Mesendoderm (in vitro differentiated cells): Measurements from ENCODE around the gene SH2D7.

Experiments used
- DNase-seq: peaks from one replicate; pipeline ENCODE4 v3.0.0; 2013
- H2AK5ac ChIP-seq: 2 replicates; pipeline ENCODE4 v1.6.1; 2013; ENCODE audit warnings: low read length, inconsistent platforms
- H2BK120ac ChIP-seq: 2 replicates; pipeline ENCODE4 v1.6.1; 2013; ENCODE audit warnings: low read depth, mild to moderate bottlenecking, low read length, moderate library complexity, mixed read lengths
- H2BK15ac ChIP-seq: replicated peaks from 2 replicates; pipeline ENCODE4 v1.6.1; 2013; ENCODE audit warnings: low read depth, mild to moderate bottlenecking, moderate library complexity
- H2BK5ac ChIP-seq: 2 replicates; pipeline ENCODE4 v1.6.1; 2013; ENCODE audit warnings: low read length, inconsistent platforms
- H3K18ac ChIP-seq: 2 replicates; pipeline ENCODE4 v1.6.1; 2013; ENCODE audit warnings: mild to moderate bottlenecking, low read length, mixed read lengths
- H3K23ac ChIP-seq: one replicate; pipeline ENCODE4 v1.6.1; 2013; ENCODE audit warnings: low read length
- H3K27ac ChIP-seq: 2 replicates; pipeline ENCODE4 v1.5.1; 2013; ENCODE audit warnings: low read depth, mild to moderate bottlenecking, inconsistent platforms, low read length, moderate library complexity
- H3K27me3 ChIP-seq: 2 replicates; pipeline ENCODE4 v1.6.1; 2013; ENCODE audit warnings: low read length, control low read depth, mild to moderate bottlenecking, inconsistent platforms; ENCODE audit not compliant: insufficient read depth, poor library complexity
- H3K36me3 ChIP-seq: 2 replicates; pipeline ENCODE4 v1.6.1; 2013; ENCODE audit warnings: low read length, inconsistent platforms; ENCODE audit not compliant: control insufficient read depth, insufficient read depth
- H3K4ac ChIP-seq: one replicate; pipeline ENCODE4 v1.6.1; 2013; ENCODE audit warnings: low read depth, mild to moderate bottlenecking, low read length, moderate library complexity
- H3K4me1 ChIP-seq: 2 replicates; pipeline ENCODE4 v1.6.1; 2013; ENCODE audit warnings: low read depth, low read length, inconsistent platforms; ENCODE audit not compliant: control insufficient read depth
- H3K4me2 ChIP-seq: 2 replicates; pipeline ENCODE4 v1.6.1; 2013; ENCODE audit warnings: low read length
- H3K4me3 ChIP-seq: 2 replicates; pipeline ENCODE4 v1.5.1; 2013; ENCODE audit warnings: mild to moderate bottlenecking, low read length
- H3K56ac ChIP-seq: one replicate; pipeline ENCODE4 v1.6.1; 2013; ENCODE audit warnings: low read length
- H3K79me1 ChIP-seq: 2 replicates; pipeline ENCODE4 v1.6.1; 2013; ENCODE audit warnings: low read length, inconsistent platforms
- H3K79me2 ChIP-seq: 2 replicates; pipeline ENCODE4 v1.6.1; 2013; ENCODE audit warnings: mild to moderate bottlenecking, low read length; ENCODE audit not compliant: control insufficient read depth, insufficient read depth
- H3K9ac ChIP-seq: 2 replicates; pipeline ENCODE4 v1.6.1; 2013; ENCODE audit warnings: low read length, inconsistent platforms
- H4K5ac ChIP-seq: one replicate; pipeline ENCODE4 v1.6.1; 2013; ENCODE audit warnings: low read length
- H4K8ac ChIP-seq: one replicate; pipeline ENCODE4 v1.6.1; 2013; ENCODE audit warnings: low read depth, mild to moderate bottlenecking, control low read depth, low read length, moderate library complexity
- WGBS: extraction: QIAGEN DNeasy Blood & Tissue Kit; methylation state at CpG from one replicate; pipeline ENCODE4 v1.1.7; 2013; ENCODE audit warnings: low lambda C conversion rate, missing lambda C conversion rate; ENCODE audit not compliant: insufficient coverage; ENCODE audit errors: extremely low coverage; 5-methylcytosine and 5-hydroxymethylcytosine counted together

The SH2D7 gene

GRCh38 chr15:78108300-78109084 is 16.1 kb downstream of the SH2D7 start:
- Histone ChIP-seq H3K27me3 (no peaks in the 10 kb centered on the region), H3K4me3 (no peak overlapping the region), H4K5ac (no peak overlapping the region), H3K79me2 (no peaks in the 10 kb centered on the region), H2BK15ac (no peak overlapping the region), H4K8ac (no peak overlapping the region), H3K23ac (no peak overlapping the region), H2BK120ac (no peak overlapping the region), H3K56ac (no peak overlapping the region), H3K18ac (no peak overlapping the region), H3K79me1 (no peaks in the 10 kb centered on the region), H2AK5ac (no peak overlapping the region), H3K4ac (no peak overlapping the region), H3K9ac (no peak overlapping the region), H2BK5ac (no peak overlapping the region), H3K36me3 (no peaks in the 10 kb centered on the region), H3K4me1 (no peaks in the 10 kb centered on the region), H3K27ac (no peak overlapping the region), H3K4me2 (no peak overlapping the region)
- no CpG with 5 or more reads among the region's 11 CpGs for WGBS
- peak; percentile 93 for DNase-seq

GRCh38 chr15:78109156-78109555 is 16.8 kb downstream of the SH2D7 start:
- no peaks in the 10 kb centered on the region for H3K79me1 ChIP-seq
- no peak overlapping the region for H3K18ac ChIP-seq
- H3K4me1 ChIP-seq: no peaks in the 10 kb centered on the region
- no peak overlapping the region for H2BK15ac ChIP-seq
- no peak overlapping the region for H3K9ac ChIP-seq
- no peak overlapping the region for H2BK5ac ChIP-seq
- H2AK5ac ChIP-seq: no peak overlapping the region
- H3K4me3 ChIP-seq: no peak overlapping the region
- no peaks in the 10 kb centered on the region for H3K27me3 ChIP-seq
- no CpG with 5 or more reads among the region's 12 CpGs for WGBS
- H3K23ac ChIP-seq: no peak overlapping the region
- no peak overlapping the region for H2BK120ac ChIP-seq
- no peak overlapping the region for H3K4me2 ChIP-seq
- no peak for DNase-seq
- H4K5ac ChIP-seq: no peak overlapping the region
- H3K27ac ChIP-seq: no peak overlapping the region
- no peak overlapping the region for H3K56ac ChIP-seq
- H3K36me3 ChIP-seq: no peaks in the 10 kb centered on the region
- H3K4ac ChIP-seq: no peak overlapping the region
- H3K79me2 ChIP-seq: no peaks in the 10 kb centered on the region
- no peak overlapping the region for H4K8ac ChIP-seq

GRCh38 chr15:78110096-78110495 is 17.7 kb downstream of the SH2D7 start:
- no peak overlapping the region for H3K56ac ChIP-seq
- H3K36me3 ChIP-seq: no peaks in the 10 kb centered on the region
- no peak overlapping the region for H3K4me3 ChIP-seq
- no peak for DNase-seq
- no peak overlapping the region for H2BK15ac ChIP-seq
- H3K79me2 ChIP-seq: no peaks in the 10 kb centered on the region
- H2AK5ac ChIP-seq: no peak overlapping the region
- no peak overlapping the region for H3K23ac ChIP-seq
- no peak overlapping the region for H2BK120ac ChIP-seq
- H4K8ac ChIP-seq: no peak overlapping the region
- no peak overlapping the region for H3K4me2 ChIP-seq
- WGBS: no CpG with 5 or more reads among the region's 6 CpGs
- H3K79me1 ChIP-seq: no peaks in the 10 kb centered on the region
- H2BK5ac ChIP-seq: no peak overlapping the region
- no peak overlapping the region for H4K5ac ChIP-seq
- no peak overlapping the region for H3K4ac ChIP-seq
- no peak overlapping the region for H3K18ac ChIP-seq
- no peak overlapping the region for H3K9ac ChIP-seq
- H3K27ac ChIP-seq: no peak overlapping the region
- no peaks in the 10 kb centered on the region for H3K4me1 ChIP-seq
- no peaks in the 10 kb centered on the region for H3K27me3 ChIP-seq

GRCh38 chr15:78110916-78111475 is 18.6 kb downstream of the SH2D7 start:
- Histone ChIP-seq H3K4me3 (no peak overlapping the region), H3K27ac (no peak overlapping the region), H4K8ac (no peak overlapping the region), H2BK15ac (no peak overlapping the region), H3K4ac (no peak overlapping the region), H3K4me2 (no peak overlapping the region), H3K18ac (no peak overlapping the region), H3K9ac (no peak overlapping the region), H2BK120ac (no peak overlapping the region), H4K5ac (no peak overlapping the region), H3K4me1 (no peaks in the 10 kb centered on the region), H3K23ac (no peak overlapping the region), H3K79me1 (no peaks in the 10 kb centered on the region), H3K79me2 (no peaks in the 10 kb centered on the region), H2AK5ac (no peak overlapping the region), H2BK5ac (no peak overlapping the region), H3K36me3 (no peaks in the 10 kb centered on the region), H3K27me3 (no peaks in the 10 kb centered on the region), H3K56ac (no peak overlapping the region)
- DNase-seq: no peak
- WGBS: no CpG with 5 or more reads among the region's 10 CpGs

GRCh38 chr15:78111788-78112187 is 19.4 kb downstream of the SH2D7 start:
- H3K36me3 ChIP-seq: no peaks in the 10 kb centered on the region
- H4K8ac ChIP-seq: no peak overlapping the region
- H3K79me2 ChIP-seq: no peaks in the 10 kb centered on the region
- H3K23ac ChIP-seq: no peak overlapping the region
- H3K79me1 ChIP-seq: no peaks in the 10 kb centered on the region
- H2AK5ac ChIP-seq: no peak overlapping the region
- H3K27ac ChIP-seq: no peak overlapping the region
- H3K4me1 ChIP-seq: no peaks in the 10 kb centered on the region
- DNase-seq: no peak
- H3K56ac ChIP-seq: no peak overlapping the region
- H3K4me3 ChIP-seq: no peak overlapping the region
- H3K18ac ChIP-seq: no peak overlapping the region
- no peak overlapping the region for H2BK5ac ChIP-seq
- no peak overlapping the region for H3K9ac ChIP-seq
- no peaks in the 10 kb centered on the region for H3K27me3 ChIP-seq
- no peak overlapping the region for H2BK120ac ChIP-seq
- no peak overlapping the region for H2BK15ac ChIP-seq
- no peak overlapping the region for H3K4ac ChIP-seq
- no CpG with 5 or more reads among the region's 3 CpGs for WGBS
- no peak overlapping the region for H4K5ac ChIP-seq
- no peak overlapping the region for H3K4me2 ChIP-seq

- no peak overlapping the region for H3K4me3 ChIP-seq
- H3K4me2 ChIP-seq: no peak overlapping the region
- DNase-seq: no peak
- H4K5ac ChIP-seq: no peak overlapping the region
- no peak overlapping the region for H2BK120ac ChIP-seq
- no peaks in the 10 kb centered on the region for H3K79me2 ChIP-seq
- no peak overlapping the region for H3K18ac ChIP-seq
- no peak overlapping the region for H3K27ac ChIP-seq
- no peak overlapping the region for H3K23ac ChIP-seq
- no peaks in the 10 kb centered on the region for H3K4me1 ChIP-seq
- H3K4ac ChIP-seq: no peak overlapping the region
- no peak overlapping the region for H3K9ac ChIP-seq
- no peak overlapping the region for H4K8ac ChIP-seq
- no peak overlapping the region for H3K56ac ChIP-seq
- no CpG with 5 or more reads among the region's 3 CpGs for WGBS
- no peaks in the 10 kb centered on the region for H3K36me3 ChIP-seq
- no peak overlapping the region for H2AK5ac ChIP-seq
- no peaks in the 10 kb centered on the region for H3K79me1 ChIP-seq
- H3K27me3 ChIP-seq: no peaks in the 10 kb centered on the region
- H2BK5ac ChIP-seq: no peak overlapping the region
- no peak overlapping the region for H2BK15ac ChIP-seq
Observed at GRCh38 chr15:78112551-78112950, 20.2 kb downstream of the SH2D7 start.
